Coronary artery (tissue), 2 donors: ENCODE data around the gene TBL1XR1.

ENCODE experiments used
- DNase-seq: peaks from one replicate; pipeline ENCODE4 v3.0.0-alpha.2; 2017; ENCODE audit warnings: low spot score
- H3K27ac ChIP-seq, 2 donors: fragments of 200-600 bp; sonication (generic); one replicate each; pipeline ENCODE4 v1.5.1; 2016 to 2019
- H3K4me3 ChIP-seq: fragments of 200-600 bp; sonication (generic); 2 replicates; pipeline ENCODE4 v1.5.1; 2016; ENCODE audit warnings: mild to moderate bottlenecking, moderate library complexity
- CTCF ChIP-seq: fragments of 200-600 bp; sonication (generic); IDR thresholded peaks from one replicate; pipeline ENCODE4 v1.5.1; 2019; ENCODE audit warnings: antibody characterized with exemption

TBL1XR1 gene

GRCh38 chr3:176994393-176994792, 202.9 kb downstream of the TBL1XR1 start:
- no peak for DNase-seq
- TF ChIP-seq CTCF: no peak
- Histone ChIP-seq H3K4me3 (no peak overlapping the region), H3K27ac (no peak overlapping the region)

- Histone ChIP-seq H3K27ac (no peak overlapping the region), H3K4me3 (no peak overlapping the region)
- no peak for TF ChIP-seq CTCF
- no peak for DNase-seq
These were observed 204.3 kb downstream of the TBL1XR1 start for GRCh38 chr3:176992978-176993377.

GRCh38 chr3:176992565-176992964, 204.7 kb downstream of the TBL1XR1 start:
- Histone ChIP-seq H3K4me3 (no peak overlapping the region), H3K27ac (no peak overlapping the region)
- TF ChIP-seq CTCF: no peak
- no peak for DNase-seq

- no peak for TF ChIP-seq CTCF
- no peak overlapping the region for H3K4me3 ChIP-seq
- DNase-seq: no peak
- H3K27ac ChIP-seq: no peak overlapping the region
These were observed 208.5 kb downstream of the TBL1XR1 start for GRCh38 chr3:176988795-176989194.

GRCh38 chr3:176987901-176988650, 209.2 kb downstream of the TBL1XR1 start:
- Histone ChIP-seq H3K4me3 (no peak overlapping the region), H3K27ac (no peak overlapping the region)
- no peak for TF ChIP-seq CTCF
- DNase-seq: no peak

GRCh38 chr3:176978441-176978840, 218.8 kb downstream of the TBL1XR1 start:
- no peak for TF ChIP-seq CTCF
- Histone ChIP-seq H3K27ac (no peak overlapping the region), H3K4me3 (no peak overlapping the region)
- DNase-seq: no peak

- no peak for DNase-seq
- Histone ChIP-seq H3K27ac (no peak overlapping the region), H3K4me3 (no peak overlapping the region)
- no peak for TF ChIP-seq CTCF
These were observed 220.0 kb downstream of the TBL1XR1 start for GRCh38 chr3:176977331-176977730.
